ENCODE results near the gene HMOX1.

- TF ChIP-seq CTCF (IDR thresholded peaks at IDR 0.05; ENCODE audit: poor library complexity, severe bottlenecking) = no peak
- no peak for TF ChIP-seq EZH2 (IDR thresholded peaks at IDR 0.05; ENCODE audit: borderline replicate concordance, insufficient read depth, low read length, poor library complexity, severe bottlenecking)
- TF ChIP-seq RAD21 (conservative IDR thresholded peaks at IDR 0.05) = no peak
Measured at GRCh38 chr22:35418731-35419130, 37.8 kb downstream of the HMOX1 start.
